ENCODE results near the gene SKIDA1.

The SKIDA1 gene

DNA sequence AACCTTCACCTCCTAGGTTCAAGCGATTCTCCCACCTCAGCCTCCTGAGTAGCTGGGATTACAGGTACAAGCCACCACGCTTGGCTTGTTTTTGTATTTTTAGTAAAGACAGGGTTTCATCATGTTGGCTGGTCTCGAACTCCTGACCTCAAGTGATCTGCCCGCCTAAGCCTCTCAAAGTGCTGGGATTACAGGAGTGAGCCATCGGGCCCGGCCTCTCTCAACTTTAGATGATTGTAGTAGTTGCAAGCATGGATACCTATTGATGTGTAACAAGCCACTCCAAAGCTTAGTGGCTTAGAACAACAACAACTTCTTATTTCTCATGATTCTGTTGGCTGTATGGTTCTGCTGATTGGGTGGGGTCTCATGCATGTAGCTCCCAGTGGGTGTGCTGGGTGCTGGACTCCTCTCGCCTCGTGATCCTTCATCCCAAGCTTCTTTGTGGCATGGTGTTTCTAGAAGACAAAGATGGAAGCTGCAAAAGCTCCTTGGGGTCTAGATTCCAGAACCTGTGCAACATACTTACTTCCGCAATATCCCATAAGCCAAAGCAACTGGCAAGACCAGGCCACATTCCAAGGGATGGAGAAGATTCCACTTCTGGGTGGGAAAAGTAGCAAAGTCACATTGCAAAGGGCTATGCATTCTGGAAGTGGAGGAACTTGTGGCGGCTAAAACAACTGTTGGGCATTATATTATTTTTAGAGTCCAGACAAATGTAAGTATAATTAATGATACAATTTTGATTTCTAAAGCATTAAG is 37.9 kb downstream of the SKIDA1 start:
- FAIRE-seq: no peak
- DNase-seq (ENCODE audit: insufficient read length, low spot score): no peak

- FAIRE-seq: no peak
- DNase-seq (ENCODE audit: insufficient read length, low spot score): no peak
These were observed 42.7 kb downstream of the SKIDA1 start for GRCh38 chr10:21482821-21483220.

DNA sequence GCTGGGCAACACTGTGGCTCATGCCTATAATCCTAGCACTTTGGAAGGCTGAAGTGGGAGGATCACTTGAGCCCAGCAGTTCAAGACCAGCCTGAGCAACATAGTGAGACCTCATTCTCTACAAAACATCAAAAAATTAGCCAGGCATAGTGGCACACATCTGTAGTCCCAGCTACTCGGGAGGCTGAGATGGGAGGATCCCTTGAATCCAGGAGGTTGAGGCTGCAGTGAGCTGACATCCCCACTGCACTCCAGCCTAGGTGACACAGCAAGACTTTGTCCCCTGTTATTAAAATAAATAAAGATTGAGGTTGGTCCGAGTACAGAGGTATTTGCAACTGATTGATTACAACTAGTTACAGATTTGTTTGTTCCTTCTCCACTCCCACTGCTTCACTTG is 44.1 kb downstream of the SKIDA1 start:
- DNase-seq (ENCODE audit: insufficient read length, low spot score) (no peak), FAIRE-seq (no peak)

- FAIRE-seq (no peak), DNase-seq (ENCODE audit: insufficient read length, low spot score) (no peak)
These were observed 45.7 kb downstream of the SKIDA1 start for GRCh38 chr10:21479570-21480315.

- FAIRE-seq (no peak), DNase-seq (ENCODE audit: insufficient read length, low spot score) (no peak)
These were observed 50.1 kb downstream of the SKIDA1 start for GRCh38 chr10:21475393-21475792.

DNA sequence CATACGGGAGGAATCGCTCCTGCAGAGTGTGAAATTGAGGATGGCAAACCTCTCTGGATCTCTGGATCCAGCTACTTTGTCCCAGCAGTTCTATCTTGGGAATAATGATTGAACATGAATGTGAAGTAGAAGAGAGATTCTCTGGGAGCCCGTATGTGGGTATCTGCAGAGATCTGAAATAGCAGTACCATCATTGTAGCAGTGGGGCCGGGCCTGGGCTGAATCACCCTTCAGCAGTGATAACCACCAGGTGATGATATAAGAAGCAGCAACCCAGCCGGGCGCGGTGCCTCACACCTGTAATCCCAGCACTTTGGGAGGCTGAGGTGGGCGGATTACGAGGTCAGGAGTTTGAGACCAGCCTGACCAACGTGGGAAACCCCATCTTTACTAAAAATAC is 51.9 kb downstream of the SKIDA1 start:
- FAIRE-seq (no peak), DNase-seq (ENCODE audit: insufficient read length, low spot score) (no peak)

DNA sequence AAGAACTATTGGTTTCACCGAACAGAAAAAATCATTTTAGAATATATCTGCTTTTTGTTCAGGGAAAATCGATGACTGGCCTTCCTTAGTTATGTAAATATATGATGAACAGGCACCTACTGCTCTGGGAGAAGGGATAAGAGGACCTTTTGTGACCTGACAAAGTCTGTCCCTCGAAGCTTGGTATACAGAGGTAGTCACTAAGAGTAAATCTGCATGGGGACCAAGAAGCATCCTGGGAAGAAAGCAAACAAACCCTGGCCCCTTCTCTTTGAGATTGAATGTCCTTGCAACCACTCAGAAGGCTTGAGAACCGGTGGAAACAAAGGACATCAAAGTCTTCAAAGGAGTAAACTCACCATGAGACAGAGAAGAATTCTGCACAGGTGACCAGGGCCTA is 52.3 kb downstream of the SKIDA1 start:
- no peak for DNase-seq (ENCODE audit: insufficient read length, low spot score)
- FAIRE-seq: no peak

GRCh38 chr10:21468086-21468485 is 57.4 kb downstream of the SKIDA1 start:
- FAIRE-seq (no peak), DNase-seq (ENCODE audit: insufficient read length, low spot score) (no peak)

DNA sequence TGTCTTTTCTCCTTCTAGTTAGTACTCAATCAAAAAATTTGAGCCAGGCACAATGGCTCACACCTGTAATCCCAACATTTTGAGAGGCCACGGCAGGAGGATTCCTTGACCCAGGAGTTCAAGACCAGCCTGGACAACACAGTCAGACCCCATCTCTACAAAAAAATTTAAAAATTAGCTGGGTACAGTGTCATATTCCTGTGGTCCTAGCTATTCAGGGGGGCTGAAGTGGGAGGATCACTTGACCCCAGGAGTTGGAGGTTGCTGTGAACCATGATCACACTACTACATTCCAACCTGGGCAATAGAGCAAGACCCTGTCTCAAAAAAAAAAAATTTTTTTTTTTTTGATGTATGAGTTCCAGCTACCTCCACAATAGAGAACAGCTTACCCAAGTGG is 57.8 kb downstream of the SKIDA1 start:
- DNase-seq (ENCODE audit: insufficient read length, low spot score) (no peak), FAIRE-seq (no peak)

GRCh38 chr10:21464134-21464533 is 61.3 kb downstream of the SKIDA1 start:
- DNase-seq (ENCODE audit: insufficient read length, low spot score): no peak
- FAIRE-seq: no peak

Data from GM19239 (cell line).